Osteoblast (primary cell): ENCODE data around the gene SEMA3B. TPM values are rescaled to one million over a fixed set of nuclear protein-coding genes. Genes with fewer than 3 reads are reported as not detected.

Source experiments
- DNase-seq: peaks from one replicate; pipeline ENCODE4 v3.0.0; 2011; ENCODE audit warnings: low spot score, mixed read lengths; ENCODE audit not compliant: insufficient read length; ENCODE audit errors: missing footprints
- H2AFZ ChIP-seq: 2 replicates; pipeline ENCODE4 v1.6.0; 2011; ENCODE audit warnings: mild to moderate bottlenecking, low read length
- H3K27ac ChIP-seq: 2 replicates; pipeline ENCODE4 v1.5.1; 2011; ENCODE audit warnings: mild to moderate bottlenecking, low read depth, low read length, moderate library complexity
- H3K27me3 ChIP-seq: 2 replicates; pipeline ENCODE4 v1.6.0; 2012; ENCODE audit warnings: mild to moderate bottlenecking, control low read depth, inconsistent platforms, low read length, moderate library complexity; ENCODE audit not compliant: insufficient read depth
- H3K36me3 ChIP-seq: 2 replicates; pipeline ENCODE4 v1.5.1; 2011; ENCODE audit warnings: mild to moderate bottlenecking, low read length, control low read depth, moderate library complexity; ENCODE audit not compliant: insufficient read depth
- H3K4me1 ChIP-seq: 2 replicates; pipeline ENCODE4 v1.5.1; 2011; ENCODE audit warnings: mild to moderate bottlenecking, low read length, control low read depth, moderate library complexity; ENCODE audit not compliant: insufficient read depth
- H3K4me2 ChIP-seq: 2 replicates; pipeline ENCODE4 v1.6.0; 2011; ENCODE audit warnings: mild to moderate bottlenecking, low read length; ENCODE audit not compliant: insufficient read depth
- H3K4me3 ChIP-seq: fragments of 200-600 bp; sonication (generic); 3 replicates; pipeline ENCODE4 v1.5.1; 2012; ENCODE audit warnings: mild to moderate bottlenecking, low read length, inconsistent platforms; ENCODE audit not compliant: insufficient read depth
- H3K79me2 ChIP-seq: 2 replicates; pipeline ENCODE4 v1.6.0; 2012; ENCODE audit warnings: mild to moderate bottlenecking, low read length, control low read depth, inconsistent platforms; ENCODE audit not compliant: insufficient read depth
- H3K9me3 ChIP-seq: 2 replicates; pipeline ENCODE4 v1.5.1; 2011; ENCODE audit warnings: low read depth, low read length, control low read depth
- H4K20me1 ChIP-seq: 2 replicates; pipeline ENCODE4 v1.6.0; 2012; ENCODE audit warnings: mild to moderate bottlenecking, low read length, control low read depth; ENCODE audit not compliant: insufficient read depth
- CTCF ChIP-seq: IDR thresholded peaks from 2 replicates; pipeline ENCODE4 v1.5.1; 2011; ENCODE audit warnings: mild to moderate bottlenecking, low read depth, low read length, moderate library complexity; ENCODE audit errors: extremely low read depth
- total RNA-seq: library from RNA; depleted of rRNA; stranded (reverse); fragments of >200 nt; gene quantifications from 2 replicates; pipeline ENCODE4 v1.2.3, GENCODE V29; 2012

Gene SEMA3B
- total RNA-seq, 1 donor: 10.1 TPM

- Histone ChIP-seq H3K4me3 (peak overlapping the region; percentile 78), H3K4me1 (peaks cover 21% of the 10 kb centered on the region), H3K36me3 (no peaks in the 10 kb centered on the region), H3K27me3 (no peaks in the 10 kb centered on the region), H3K9me3 (no peaks in the 10 kb centered on the region), H3K79me2 (peaks cover 12% of the 10 kb centered on the region), H2AFZ (peak overlapping the region; percentile 85), H3K4me2 (peak overlapping the region; percentile 85), H4K20me1 (no peaks in the 10 kb centered on the region), H3K27ac (peak overlapping the region; percentile 85)
- DNase-seq: no peak
- TF ChIP-seq CTCF: no peak
These were observed 30.6 kb downstream of the SEMA3B start for GRCh38 chr3:50299638-50299928.

- Histone ChIP-seq H3K27ac (peak overlapping the region; percentile 85), H3K4me3 (peak overlapping the region; percentile 78), H3K4me2 (peak overlapping the region; percentile 85), H3K4me1 (peaks cover 21% of the 10 kb centered on the region), H3K9me3 (no peaks in the 10 kb centered on the region), H2AFZ (peak overlapping the region; percentile 85), H3K27me3 (no peaks in the 10 kb centered on the region), H3K79me2 (peaks cover 12% of the 10 kb centered on the region), H3K36me3 (no peaks in the 10 kb centered on the region), H4K20me1 (no peaks in the 10 kb centered on the region)
- TF ChIP-seq CTCF: no peak
- peak; percentile 89 for DNase-seq
These were observed 31.2 kb downstream of the SEMA3B start for GRCh38 chr3:50299929-50300680.

GRCh38 chr3:50300681-50301254 is 31.8 kb downstream of the SEMA3B start:
- TF ChIP-seq CTCF: no peak
- peak overlapping the region; percentile 85 for H3K4me2 ChIP-seq
- no peak overlapping the region for H2AFZ ChIP-seq
- H3K27me3 ChIP-seq: no peaks in the 10 kb centered on the region
- peak overlapping the region; percentile 85 for H3K27ac ChIP-seq
- no peak for DNase-seq
- no peaks in the 10 kb centered on the region for H3K36me3 ChIP-seq
- peaks cover 21% of the 10 kb centered on the region for H3K4me1 ChIP-seq
- H3K9me3 ChIP-seq: no peaks in the 10 kb centered on the region
- H4K20me1 ChIP-seq: no peaks in the 10 kb centered on the region
- H3K79me2 ChIP-seq: peaks cover 12% of the 10 kb centered on the region
- H3K4me3 ChIP-seq: peak overlapping the region; percentile 78
